Stimulated activated CD8-positive, alpha-beta memory T cell treated with anti-CD3 and anti-CD28 coated beads, Interleukin-7, amount 100 ng/mL, for 4 hours (primary cell): Measurements from ENCODE around the gene CEP72.

ENCODE experiments used
- DNase-seq, 2 donors: peaks; one replicate each; pipeline ENCODE4 v3.0.0-alpha.2; 2020; ENCODE audit warnings: low read depth in 2 of 2

The CEP72 gene

GRCh38 chr5:658103-658502 lies 46.0 kb downstream of the CEP72 start:
- no peak for DNase-seq

- no peak for DNase-seq
These were observed 47.5 kb downstream of the CEP72 start for GRCh38 chr5:659496-660263.

GRCh38 chr5:660491-661030 lies 48.4 kb downstream of the CEP72 start:
- DNase-seq = no peak

GRCh38 chr5:661891-662750 lies 50.0 kb downstream of the CEP72 start:
- DNase-seq = no peak

GRCh38 chr5:662751-663435 lies 50.8 kb downstream of the CEP72 start:
- no peak for DNase-seq

- no peak for DNase-seq
These were observed 51.5 kb downstream of the CEP72 start for GRCh38 chr5:663436-664342.

GRCh38 chr5:664343-664993 lies 52.3 kb downstream of the CEP72 start:
- DNase-seq = no peak

GRCh38 chr5:664994-665360 lies 52.8 kb downstream of the CEP72 start:
- no peak for DNase-seq

GRCh38 chr5:665541-665955 lies 53.4 kb downstream of the CEP72 start:
- DNase-seq = no peak

- DNase-seq = no peak
These were observed 54.0 kb downstream of the CEP72 start for GRCh38 chr5:665956-666711.

- no peak for DNase-seq
These were observed 54.8 kb downstream of the CEP72 start for GRCh38 chr5:666816-667498.

GRCh38 chr5:668283-668995 lies 56.3 kb downstream of the CEP72 start:
- no peak for DNase-seq

GRCh38 chr5:669111-669841 lies 57.1 kb downstream of the CEP72 start:
- DNase-seq = no peak

- no peak for DNase-seq
These were observed 57.8 kb downstream of the CEP72 start for GRCh38 chr5:669842-670395.

- DNase-seq = no peak
These were observed 58.5 kb downstream of the CEP72 start for GRCh38 chr5:670396-671270.

- DNase-seq = peak; percentile 32 to 39
These were observed 59.6 kb downstream of the CEP72 start for GRCh38 chr5:671459-672328.
